Activated naive CD4-positive, alpha-beta T cell treated with anti-CD3 and anti-CD28 coated beads, Interleukin-2, amount 50 U/mL, for 16 hours (primary cell): Measurements from ENCODE around the gene STRN3.
"Not testable (repeated sequence)": the region's sequence is repeated elsewhere in the genome, so short reads cannot be mapped to it uniquely, and the experiment has no call there.

Experiments used
- DNase-seq: peaks from one replicate; pipeline ENCODE4 v3.0.0-alpha.2; 2020

Gene STRN3

GRCh38 chr14:30906752-30907658 lies 119.2 kb downstream of the STRN3 start:
- no peak for DNase-seq

- DNase-seq, result no peak
Observed at GRCh38 chr14:30903285-30904124, 122.7 kb downstream of the STRN3 start.

GRCh38 chr14:30897121-30897520 lies 129.1 kb downstream of the STRN3 start:
- DNase-seq, result not testable (repeated sequence)

- no peak for DNase-seq
Observed at GRCh38 chr14:30896435-30896834, 129.7 kb downstream of the STRN3 start.

- no peak for DNase-seq
Observed at GRCh38 chr14:30894923-30895515, 131.2 kb downstream of the STRN3 start.

GRCh38 chr14:30893819-30894218 lies 132.4 kb downstream of the STRN3 start:
- no peak for DNase-seq

- no peak for DNase-seq
Observed at GRCh38 chr14:30889244-30889594, 137.0 kb downstream of the STRN3 start.

GRCh38 chr14:30888480-30889243 lies 137.5 kb downstream of the STRN3 start:
- no peak for DNase-seq

GRCh38 chr14:30885840-30886740 lies 140.1 kb downstream of the STRN3 start:
- DNase-seq, result no peak

- no peak for DNase-seq
Observed at GRCh38 chr14:30884901-30885300, 141.3 kb downstream of the STRN3 start.

- no peak for DNase-seq
Observed at GRCh38 chr14:30883508-30884294, 142.5 kb downstream of the STRN3 start.

- no peak for DNase-seq
Observed at GRCh38 chr14:30882431-30882830, 143.7 kb downstream of the STRN3 start.

- DNase-seq, result no peak
Observed at GRCh38 chr14:30876692-30877091, 149.5 kb downstream of the STRN3 start.

GRCh38 chr14:30875788-30876053 lies 150.5 kb downstream of the STRN3 start:
- DNase-seq, result no peak

- peak; percentile 12 for DNase-seq
Observed at GRCh38 chr14:30874999-30875787, 151.0 kb downstream of the STRN3 start.

GRCh38 chr14:30874120-30874998 lies 151.8 kb downstream of the STRN3 start, which contains the start of gene COCH:
Gene COCH (plus strand): TSS chr14:30874559. CDS start chr14:30874939, 380 bp downstream.
- peak; percentile 34 for DNase-seq

- no peak for DNase-seq
Observed at GRCh38 chr14:30873308-30874119, 152.7 kb downstream of the STRN3 start.

- no peak for DNase-seq
Observed at GRCh38 chr14:30872602-30873001, 153.6 kb downstream of the STRN3 start.
